HG03039 (cell line): Measurements from ENCODE around the gene MGMT.

Source experiments
- ATAC-seq: cut with Tn5 transposase; IDR thresholded peaks from one replicate; pipeline ENCODE4 v1.9.1; 2021; ENCODE audit warnings: mild to moderate bottlenecking, moderate library complexity; ENCODE audit not compliant: unreplicated experiment

Gene MGMT

GRCh38 chr10:129704786-129705525, 237.9 kb downstream of the MGMT start:
- no peak for ATAC-seq

- no peak for ATAC-seq
These were observed 238.6 kb downstream of the MGMT start for GRCh38 chr10:129705676-129706075.

- ATAC-seq, result no peak
These were observed 239.0 kb downstream of the MGMT start for GRCh38 chr10:129706081-129706480.

GRCh38 chr10:129706523-129706922, 239.5 kb downstream of the MGMT start:
- no peak for ATAC-seq

- no peak for ATAC-seq
These were observed 240.7 kb downstream of the MGMT start for GRCh38 chr10:129707406-129708388.

GRCh38 chr10:129709101-129709500, 242.1 kb downstream of the MGMT start:
- no peak for ATAC-seq

GRCh38 chr10:129709627-129710509, 242.8 kb downstream of the MGMT start:
- ATAC-seq, result no peak

GRCh38 chr10:129710510-129710847, 243.4 kb downstream of the MGMT start:
- ATAC-seq, result no peak

- ATAC-seq, result no peak
These were observed 244.2 kb downstream of the MGMT start for GRCh38 chr10:129711291-129711690.

GRCh38 chr10:129712000-129712399, 245.0 kb downstream of the MGMT start:
- no peak for ATAC-seq

GRCh38 chr10:129713659-129714265, 246.7 kb downstream of the MGMT start:
- no peak for ATAC-seq

- no peak for ATAC-seq
These were observed 248.8 kb downstream of the MGMT start for GRCh38 chr10:129715805-129716204.

- ATAC-seq, result no peak
These were observed 249.2 kb downstream of the MGMT start for GRCh38 chr10:129716211-129716681.

- ATAC-seq, result no peak
These were observed 249.8 kb downstream of the MGMT start for GRCh38 chr10:129716881-129717280.

- ATAC-seq, result no peak
These were observed 250.9 kb downstream of the MGMT start for GRCh38 chr10:129717816-129718547.

- no peak for ATAC-seq
These were observed 251.7 kb downstream of the MGMT start for GRCh38 chr10:129718548-129719414.

- ATAC-seq, result no peak
These were observed 252.3 kb downstream of the MGMT start for GRCh38 chr10:129719415-129719739.

GRCh38 chr10:129719889-129720590, 253.0 kb downstream of the MGMT start:
- ATAC-seq, result no peak
